Duodenal mucosa (tissue), 2 donors: ENCODE data around the gene B4GALT1.
A peak's percentile ranks its signal among the peaks of the same experiment; 100 is the strongest.

Experiments used
- H3K27ac ChIP-seq: one replicate; pipeline ENCODE4 v1.7.0; 2013; ENCODE audit warnings: low read depth, low read length
- H3K27me3 ChIP-seq, 2 donors: one replicate each; pipeline ENCODE4 v1.7.0; 2013; ENCODE audit warnings: low read length in 2 of 2, control low read depth in 1 of 2; ENCODE audit not compliant: insufficient read depth in 2 of 2, control insufficient read depth in 1 of 2
- H3K36me3 ChIP-seq, 2 donors: one replicate each; pipeline ENCODE4 v1.7.0; 2013; ENCODE audit warnings: low read length in 2 of 2, control low read depth in 1 of 2; ENCODE audit not compliant: insufficient read depth in 2 of 2, control insufficient read depth in 1 of 2
- H3K4me1 ChIP-seq, 2 donors: one replicate each; pipeline ENCODE4 v1.7.0; 2013; ENCODE audit warnings: low read length in 2 of 2, control low read depth in 1 of 2; ENCODE audit not compliant: insufficient read depth in 2 of 2, control insufficient read depth in 1 of 2
- H3K4me3 ChIP-seq, 2 donors: one replicate each; pipeline ENCODE4 v1.7.0; 2013; ENCODE audit warnings: low read length in 2 of 2, low read depth in 1 of 2
- H3K9ac ChIP-seq, 2 donors: one replicate each; pipeline ENCODE4 v1.7.0; 2013; ENCODE audit warnings: low read length in 2 of 2, low read depth in 1 of 2
- H3K9me3 ChIP-seq, 2 donors: one replicate each; pipeline ENCODE4 v1.7.0; 2013; ENCODE audit warnings: low read length in 2 of 2, control low read depth in 1 of 2; ENCODE audit not compliant: control insufficient read depth in 1 of 2

B4GALT1 gene

GRCh38 chr9:33153666-33154065, 13.5 kb downstream of the B4GALT1 start:
- H3K4me3 ChIP-seq = no peak overlapping the region
- no peaks in the 10 kb centered on the region for H3K9me3 ChIP-seq
- no peaks in the 10 kb centered on the region for H3K27me3 ChIP-seq
- no peaks in the 10 kb centered on the region for H3K36me3 ChIP-seq
- H3K27ac ChIP-seq = no peak overlapping the region
- no peak overlapping the region for H3K9ac ChIP-seq
- H3K4me1 ChIP-seq = peaks cover 26 to 54% of the 10 kb centered on the region in 2 donors

- Histone ChIP-seq H3K9me3 (no peaks in the 10 kb centered on the region), H3K9ac (no peak overlapping the region), H3K36me3 (no peaks in the 10 kb centered on the region), H3K4me1 (peaks cover 25 to 51% of the 10 kb centered on the region in 2 donors), H3K27me3 (no peaks in the 10 kb centered on the region), H3K4me3 (no peak overlapping the region), H3K27ac (no peak overlapping the region)
Measured at GRCh38 chr9:33153001-33153400, 14.1 kb downstream of the B4GALT1 start.

GRCh38 chr9:33151601-33152000, 15.5 kb downstream of the B4GALT1 start:
- no peaks in the 10 kb centered on the region for H3K36me3 ChIP-seq
- no peaks in the 10 kb centered on the region for H3K27me3 ChIP-seq
- H3K4me1 ChIP-seq = peaks cover 28 to 43% of the 10 kb centered on the region in 2 donors
- no peak overlapping the region for H3K9ac ChIP-seq
- peak overlapping the region; percentile 22 for H3K27ac ChIP-seq
- H3K9me3 ChIP-seq = no peaks in the 10 kb centered on the region
- H3K4me3 ChIP-seq = no peak overlapping the region

- H3K9ac ChIP-seq = no peak overlapping the region
- H3K27me3 ChIP-seq = no peaks in the 10 kb centered on the region
- peak overlapping the region; percentile 22 for H3K27ac ChIP-seq
- H3K4me3 ChIP-seq = peak overlapping the region in 1 of 2 donors; percentile 27
- no peaks in the 10 kb centered on the region for H3K36me3 ChIP-seq
- H3K9me3 ChIP-seq = no peaks in the 10 kb centered on the region
- peaks cover 28 to 43% of the 10 kb centered on the region in 2 donors for H3K4me1 ChIP-seq
Measured at GRCh38 chr9:33151007-33151557, 16.1 kb downstream of the B4GALT1 start.

GRCh38 chr9:33148367-33149014, 18.6 kb downstream of the B4GALT1 start:
- Histone ChIP-seq H3K4me3 (no peak overlapping the region), H3K4me1 (peaks cover 28 to 43% of the 10 kb centered on the region in 2 donors), H3K36me3 (no peaks in the 10 kb centered on the region), H3K9ac (no peak overlapping the region), H3K27me3 (no peaks in the 10 kb centered on the region), H3K27ac (no peak overlapping the region), H3K9me3 (no peaks in the 10 kb centered on the region)

GRCh38 chr9:33147416-33148169, 19.5 kb downstream of the B4GALT1 start:
- H3K4me3 ChIP-seq = no peak overlapping the region
- no peak overlapping the region for H3K27ac ChIP-seq
- peaks cover 28 to 42% of the 10 kb centered on the region in 2 donors for H3K4me1 ChIP-seq

GRCh38 chr9:33146298-33146697, 20.8 kb downstream of the B4GALT1 start:
- Histone ChIP-seq H3K4me3 (no peak overlapping the region), H3K27me3 (no peaks in the 10 kb centered on the region), H3K9me3 (no peaks in the 10 kb centered on the region), H3K9ac (no peak overlapping the region), H3K36me3 (no peaks in the 10 kb centered on the region), H3K4me1 (peaks cover 21 to 33% of the 10 kb centered on the region in 2 donors), H3K27ac (no peak overlapping the region)

More at GRCh38 chr9:33147416-33148169, 19.5 kb downstream of the B4GALT1 start:
- H3K27me3 ChIP-seq = no peaks in the 10 kb centered on the region
- H3K9ac ChIP-seq = no peak overlapping the region
- no peaks in the 10 kb centered on the region for H3K9me3 ChIP-seq
- no peaks in the 10 kb centered on the region for H3K36me3 ChIP-seq

- Histone ChIP-seq H3K9ac (no peak overlapping the region), H3K27me3 (no peaks in the 10 kb centered on the region), H3K4me1 (peaks cover 24 to 41% of the 10 kb centered on the region in 2 donors), H3K36me3 (no peaks in the 10 kb centered on the region), H3K27ac (no peak overlapping the region), H3K4me3 (no peak overlapping the region), H3K9me3 (no peaks in the 10 kb centered on the region)
Measured at GRCh38 chr9:33144551-33144950, 22.6 kb downstream of the B4GALT1 start.

GRCh38 chr9:33143241-33143661, 23.9 kb downstream of the B4GALT1 start:
- H3K9ac ChIP-seq = no peak overlapping the region
- H3K27me3 ChIP-seq = no peaks in the 10 kb centered on the region
- H3K4me3 ChIP-seq = no peak overlapping the region
- H3K36me3 ChIP-seq = no peaks in the 10 kb centered on the region
- peaks cover 25 to 48% of the 10 kb centered on the region in 2 donors for H3K4me1 ChIP-seq
- no peaks in the 10 kb centered on the region for H3K9me3 ChIP-seq
- peak overlapping the region; percentile 5 for H3K27ac ChIP-seq

GRCh38 chr9:33142535-33142934, 24.6 kb downstream of the B4GALT1 start:
- Histone ChIP-seq H3K9me3 (no peaks in the 10 kb centered on the region), H3K27me3 (no peaks in the 10 kb centered on the region), H3K9ac (no peak overlapping the region), H3K27ac (no peak overlapping the region), H3K36me3 (no peaks in the 10 kb centered on the region), H3K4me1 (peaks cover 18 to 46% of the 10 kb centered on the region in 2 donors), H3K4me3 (no peak overlapping the region)
